Activated T-cell treated with anti-CD3 and anti-CD28 coated beads for 48 hours (primary cell): ENCODE results near the gene SLC35A5.
"Not testable (repeated sequence)": the region's sequence is repeated elsewhere in the genome, so short reads cannot be mapped to it uniquely, and the experiment has no call there.

Experiments used
- DNase-seq: peaks from one replicate; pipeline ENCODE4 v3.0.0-alpha.2; 2020; ENCODE audit warnings: low read depth

The SLC35A5 gene, protein sequence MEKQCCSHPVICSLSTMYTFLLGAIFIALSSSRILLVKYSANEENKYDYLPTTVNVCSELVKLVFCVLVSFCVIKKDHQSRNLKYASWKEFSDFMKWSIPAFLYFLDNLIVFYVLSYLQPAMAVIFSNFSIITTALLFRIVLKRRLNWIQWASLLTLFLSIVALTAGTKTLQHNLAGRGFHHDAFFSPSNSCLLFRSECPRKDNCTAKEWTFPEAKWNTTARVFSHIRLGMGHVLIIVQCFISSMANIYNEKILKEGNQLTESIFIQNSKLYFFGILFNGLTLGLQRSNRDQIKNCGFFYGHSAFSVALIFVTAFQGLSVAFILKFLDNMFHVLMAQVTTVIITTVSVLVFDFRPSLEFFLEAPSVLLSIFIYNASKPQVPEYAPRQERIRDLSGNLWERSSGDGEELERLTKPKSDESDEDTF

GRCh38 chr3:112561734-112562529 is at the start of gene SLC35A5, which contains the start of gene ATG3:
Gene SLC35A5 (plus strand): TSS chr3:112562045. CDS start chr3:112563404, 1,359 bp downstream.
Gene ATG3 (minus strand): TSS chr3:112561962. CDS start chr3:112561528, 434 bp downstream.
- DNase-seq, result peak; percentile 97

DNA sequence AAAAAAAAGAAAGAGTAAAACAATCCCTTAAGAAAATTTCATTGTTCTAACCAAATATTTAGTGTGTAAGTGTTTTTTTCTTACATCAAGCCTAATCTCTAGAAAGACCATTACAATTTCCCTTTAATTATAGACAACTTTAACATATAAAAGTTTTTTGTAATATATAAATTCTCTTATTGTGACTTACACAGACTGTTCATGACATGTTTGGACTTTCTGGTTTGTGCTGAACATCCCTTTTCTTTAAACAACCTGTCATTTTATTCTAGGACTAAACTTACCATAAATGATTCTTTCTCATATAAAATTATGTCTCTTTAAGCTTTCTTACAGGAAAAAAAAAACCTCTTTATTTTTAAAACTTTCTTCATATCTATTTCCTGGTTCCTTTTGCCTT is 49.5 kb upstream of the SLC35A5 start:
- DNase-seq, result no peak

DNA sequence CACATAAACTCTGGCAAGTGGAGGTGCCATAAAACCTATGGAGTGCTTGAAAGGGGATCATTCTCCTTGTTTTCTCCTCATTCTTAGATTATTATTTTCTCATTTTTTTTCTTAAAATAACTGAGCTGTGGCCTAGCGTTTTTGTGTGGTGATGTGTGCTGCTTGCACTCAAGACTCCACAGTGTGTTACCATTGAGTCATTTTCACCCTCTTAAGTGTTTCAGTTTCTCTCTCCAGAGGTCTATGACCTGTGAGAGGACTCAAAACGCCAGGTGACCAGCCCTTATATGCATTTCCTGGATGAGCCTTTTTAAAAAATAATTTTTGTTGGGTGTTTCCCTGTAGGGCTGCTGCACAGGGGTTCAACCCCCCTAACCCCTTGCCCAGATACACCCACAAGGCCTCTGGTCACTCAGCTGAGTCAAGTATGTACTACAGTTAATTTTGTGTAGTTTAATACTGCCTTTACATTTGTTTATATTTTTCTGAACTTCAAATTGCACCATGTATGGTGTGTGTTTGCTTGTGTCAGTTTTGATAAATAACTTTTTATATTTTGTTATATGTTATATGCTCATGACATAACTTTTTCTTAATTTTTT is 47.2 kb upstream of the SLC35A5 start:
- no peak for DNase-seq

DNA sequence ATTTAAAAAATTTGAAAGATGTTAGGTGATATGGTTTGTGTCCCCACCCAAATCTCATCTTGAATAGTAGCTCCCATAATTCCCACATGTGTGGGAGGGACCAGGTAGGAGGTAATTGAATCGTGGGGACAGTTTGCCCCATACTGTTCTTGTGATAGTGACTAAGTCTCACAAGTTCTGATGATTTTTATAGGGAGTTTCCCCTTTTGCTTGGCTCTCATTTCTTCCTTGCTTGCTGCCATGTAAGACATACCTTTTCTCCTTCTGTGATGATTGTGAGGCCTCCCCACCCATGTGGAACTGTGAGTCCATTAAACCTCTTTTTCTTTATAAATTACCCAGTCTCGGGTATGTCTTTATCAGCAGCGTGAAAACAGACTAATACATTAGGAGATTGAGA is 42.9 kb upstream of the SLC35A5 start:
- not testable (repeated sequence) for DNase-seq

DNA sequence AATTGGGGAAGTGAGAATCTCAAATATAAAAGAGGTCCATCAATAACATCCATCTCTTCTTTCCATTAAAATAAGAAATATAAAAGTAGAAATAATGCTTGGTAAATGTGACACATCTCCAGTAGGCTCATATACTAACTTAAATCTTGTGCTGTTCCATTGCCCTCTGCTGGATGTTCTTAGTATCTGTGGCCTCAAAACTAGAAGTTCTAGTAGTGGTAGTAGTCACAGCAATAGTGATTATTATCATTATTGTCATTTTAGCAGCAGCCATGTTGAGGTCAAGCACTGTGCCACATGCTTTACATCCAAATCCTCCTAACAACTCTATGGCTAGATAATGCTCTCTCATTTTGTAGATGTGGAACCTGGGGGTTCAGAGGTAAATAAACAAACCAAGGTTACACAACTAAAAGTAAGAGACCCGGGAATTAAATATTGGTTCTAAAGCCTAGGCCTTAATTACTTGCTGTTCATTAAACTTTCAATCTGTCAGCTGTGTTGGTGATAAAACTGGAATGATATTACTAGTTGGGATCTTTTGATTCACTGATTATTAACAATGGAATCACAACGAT is 42.3 kb upstream of the SLC35A5 start:
- no peak for DNase-seq

- not testable (repeated sequence) for DNase-seq
Measured at GRCh38 chr3:112524127-112524526, 37.7 kb upstream of the SLC35A5 start.

- DNase-seq, result no peak
Measured at GRCh38 chr3:112530573-112530972, 31.3 kb upstream of the SLC35A5 start.

DNA sequence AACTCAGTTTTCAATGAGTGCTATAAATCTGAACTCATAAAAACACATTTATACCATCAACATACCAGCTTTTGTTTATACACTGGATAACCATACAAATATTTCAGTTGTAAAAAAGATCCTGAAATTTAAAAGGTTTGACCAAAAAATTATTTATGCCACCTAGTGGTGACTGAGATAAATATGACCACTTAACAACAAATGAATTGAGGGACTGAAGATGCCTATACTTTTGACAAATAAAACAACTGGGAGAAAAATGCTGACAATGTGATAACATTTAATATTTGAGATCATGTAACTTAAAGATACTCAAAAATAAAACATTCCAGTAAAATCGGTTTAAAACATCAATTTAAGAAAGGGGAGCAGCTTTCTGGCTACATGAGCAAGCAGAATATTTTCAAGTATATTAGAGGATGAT is 30.5 kb upstream of the SLC35A5 start:
- DNase-seq, result no peak

DNA sequence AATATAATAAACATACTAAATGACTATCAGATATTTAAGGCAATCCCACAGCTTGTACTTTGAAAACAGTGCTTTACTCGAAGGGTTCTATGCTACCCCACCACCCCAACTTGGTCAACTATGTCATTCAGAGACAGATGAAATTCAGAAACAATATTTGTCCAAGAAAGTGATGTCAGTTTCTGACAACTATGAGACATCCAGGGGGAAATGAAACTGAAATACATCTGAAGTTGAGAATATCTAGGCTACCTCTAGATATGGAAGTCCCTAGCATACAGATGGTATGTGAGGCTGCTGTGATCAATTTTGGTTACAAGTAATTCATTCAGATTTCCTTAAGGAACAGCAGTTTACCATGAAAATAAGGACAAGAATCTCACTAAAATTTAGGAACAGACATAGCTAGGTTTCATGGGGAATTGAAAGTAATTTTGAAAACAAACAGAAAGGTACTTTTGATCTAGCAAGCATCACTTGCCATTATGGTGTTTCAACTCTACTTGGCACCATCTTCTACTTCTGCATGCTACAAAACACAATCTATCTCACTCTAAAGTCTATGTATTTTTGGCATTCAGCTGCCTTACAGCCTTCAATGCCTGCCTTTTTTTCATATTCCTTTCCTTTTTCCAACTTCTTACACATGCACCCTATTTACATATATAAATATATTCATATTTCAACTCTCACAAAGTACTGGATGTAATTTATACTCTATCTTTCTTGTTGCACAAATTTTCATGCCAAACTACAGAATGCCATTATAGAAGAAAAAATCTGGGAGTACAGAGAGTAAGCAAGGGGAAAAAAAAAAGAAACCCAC is 21.8 kb upstream of the SLC35A5 start:
- DNase-seq, result no peak

- DNase-seq, result no peak
Measured at GRCh38 chr3:112546216-112546759, 15.6 kb upstream of the SLC35A5 start.

- DNase-seq, result no peak
Measured at GRCh38 chr3:112550859-112551258, 11.0 kb upstream of the SLC35A5 start.

- DNase-seq, result no peak
Measured at GRCh38 chr3:112555535-112556170, 6.2 kb upstream of the SLC35A5 start.

DNA sequence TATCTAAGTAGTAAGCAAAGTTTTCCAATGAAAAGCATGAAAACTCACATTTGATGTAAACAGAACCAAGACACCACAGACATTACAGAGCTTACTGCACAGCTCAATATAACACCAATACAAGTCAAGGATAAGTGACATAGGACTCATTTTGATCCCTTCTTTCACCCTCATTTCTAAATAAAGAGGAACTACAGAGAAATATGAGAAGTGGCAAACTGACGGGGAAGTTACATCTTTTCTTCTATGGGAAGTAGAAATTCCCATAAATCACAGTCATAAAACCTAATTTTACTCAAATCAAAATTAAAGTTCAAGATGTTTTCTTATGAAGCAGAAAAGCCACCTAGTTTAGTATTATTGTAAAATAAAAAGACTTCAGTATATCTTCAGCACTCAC is 3.9 kb upstream of the SLC35A5 start:
- DNase-seq, result no peak

GRCh38 chr3:112560307-112560706 is 1.5 kb upstream of the SLC35A5 start:
- no peak for DNase-seq

GRCh38 chr3:112560721-112561483 is 943 bp upstream of the SLC35A5 start:
- peak; percentile 64 for DNase-seq

GRCh38 chr3:112561484-112561733 is 436 bp upstream of the SLC35A5 start:
- no peak for DNase-seq

DNA sequence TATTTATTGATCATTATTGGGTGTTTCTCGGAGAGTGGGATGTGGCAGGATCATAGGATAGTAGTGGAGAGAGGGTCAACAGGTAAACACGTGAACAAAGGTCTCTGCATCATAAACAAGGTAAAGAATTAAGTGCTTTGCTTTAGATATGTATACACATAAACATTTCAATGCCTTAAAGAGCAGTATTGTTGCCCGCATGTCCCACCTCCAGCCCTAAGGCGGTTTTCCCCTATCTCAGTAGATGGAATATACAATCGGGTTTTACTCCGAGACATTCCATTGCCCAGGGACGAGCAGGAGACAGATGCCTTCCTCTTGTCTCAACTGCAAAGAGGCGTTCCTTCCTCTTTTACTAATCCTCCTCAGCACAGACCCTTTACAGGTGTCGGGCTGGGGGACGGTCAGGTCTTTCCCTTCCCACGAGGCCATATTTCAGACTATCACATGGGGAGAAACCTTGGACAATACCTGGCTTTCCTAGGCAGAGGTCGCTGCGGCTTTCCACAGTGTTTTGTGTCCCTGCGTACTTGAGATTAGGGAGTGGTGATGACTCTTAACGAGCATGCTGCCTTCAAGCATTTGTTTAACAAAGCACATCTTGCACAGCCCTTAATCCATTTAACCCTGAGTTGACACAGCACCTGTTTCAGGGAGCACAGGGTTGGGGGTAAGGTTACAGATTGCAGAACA is 2.5 kb downstream of the SLC35A5 start:
- not testable (repeated sequence) for DNase-seq

- DNase-seq, result no peak
Measured at GRCh38 chr3:112564940-112565305, 3.1 kb downstream of the SLC35A5 start.

- DNase-seq, result no peak
Measured at GRCh38 chr3:112568642-112569041, 6.8 kb downstream of the SLC35A5 start.

DNA sequence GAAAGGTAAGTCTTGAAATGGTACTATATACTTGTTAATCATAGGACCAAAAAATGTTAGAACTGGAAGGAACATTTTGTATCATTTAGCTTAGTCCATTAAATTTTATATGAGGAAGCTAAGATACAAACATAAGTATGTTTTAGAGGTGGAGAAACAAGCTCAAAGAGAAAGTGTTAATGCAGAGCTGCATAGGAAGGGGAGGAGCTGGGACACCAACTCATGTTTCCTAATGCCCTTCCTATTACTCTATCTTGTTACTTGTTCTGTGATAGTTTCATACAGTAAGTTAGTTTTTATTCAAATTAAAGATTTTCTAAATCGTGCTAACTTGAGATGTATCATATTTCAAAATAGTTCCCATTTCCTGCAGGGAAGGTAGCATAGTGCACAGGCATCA is 7.4 kb downstream of the SLC35A5 start:
- DNase-seq, result no peak
